A673 (cell line): ENCODE data around the gene THSD7B. TPM values are rescaled to one million over a fixed set of nuclear protein-coding genes. Genes with fewer than 3 reads are reported as not detected.

Experiments
- BruUV-seq: library from RNA; stranded (reverse); fragments of 400-500 nt; replicated peaks from 2 replicates; lab custom pipeline; 2021; lab: Mats Ljungman, UMichigan
- CTCF ChIA-PET: fragments of 300-600 bp; sonication (Branson Sonifier 250); formaldehyde crosslinking; loops from one replicate; lab custom pipeline; 2022; ENCODE audit warnings: antibody characterized with exemption; lab: Charles Lee
- POLR2A ChIA-PET: fragments of 300-600 bp; sonication (Branson Sonifier 250); formaldehyde crosslinking; loops from one replicate; lab custom pipeline; 2022; ENCODE audit warnings: antibody characterized with exemption; ENCODE audit not compliant: low non-redundant PET; lab: Charles Lee
- DNase-seq: peaks from one replicate; pipeline ENCODE4 v3.0.0-alpha.2; 2015; ENCODE audit warnings: low spot score
- H3K27ac ChIP-seq: fragments of 200-600 bp; sonication (generic); 2 replicates; pipeline ENCODE4 v1.5.1; 2016; ENCODE audit warnings: mixed run types, low read depth, mild to moderate bottlenecking, mixed read lengths, antibody characterized with exemption, low read length; ENCODE audit not compliant: poor library complexity, severe bottlenecking
- H3K27me3 ChIP-seq: fragments of 200-600 bp; sonication (generic); replicated peaks from 2 replicates; pipeline ENCODE4 v1.6.1; 2017; ENCODE audit warnings: mixed run types, low read depth, mild to moderate bottlenecking, mixed read lengths, antibody characterized with exemption, low read length; ENCODE audit not compliant: insufficient read depth, poor library complexity
- H3K36me3 ChIP-seq: fragments of 200-600 bp; sonication (generic); 2 replicates; pipeline ENCODE4 v1.6.1; 2016; ENCODE audit warnings: mixed run types, mild to moderate bottlenecking, mixed read lengths, antibody characterized with exemption, low read length; ENCODE audit not compliant: insufficient read depth, poor library complexity, severe bottlenecking
- H3K4me1 ChIP-seq: fragments of 200-600 bp; sonication (generic); 2 replicates; pipeline ENCODE4 v1.6.1; 2017; ENCODE audit warnings: mixed run types, mild to moderate bottlenecking, mixed read lengths, antibody characterized with exemption, low read length; ENCODE audit not compliant: insufficient read depth, poor library complexity, severe bottlenecking
- H3K4me3 ChIP-seq: fragments of 200-600 bp; sonication (generic); 2 replicates; pipeline ENCODE4 v1.5.1; 2016; ENCODE audit warnings: low read depth, mixed run types, mild to moderate bottlenecking, mixed read lengths, low read length; ENCODE audit not compliant: poor library complexity, severe bottlenecking
- H3K9me3 ChIP-seq: fragments of 200-600 bp; sonication (generic); 2 replicates; pipeline ENCODE4 v1.6.1; 2016; ENCODE audit warnings: mixed run types, low read depth, mild to moderate bottlenecking, mixed read lengths, antibody characterized with exemption, low read length; ENCODE audit not compliant: poor library complexity, severe bottlenecking
- CTCF ChIP-seq: fragments of 300-800, 200-600 bp; sonication (generic); conservative IDR thresholded peaks from 2 replicates; pipeline ENCODE4 v1.5.1; 2017; ENCODE audit warnings: low read depth, mild to moderate bottlenecking, antibody characterized with exemption, low read length, moderate library complexity, mixed read lengths
- EZH2 ChIP-seq: fragments of 200-600 bp; sonication (generic); IDR thresholded peaks from 2 replicates; pipeline ENCODE4 v1.6.1; 2017; ENCODE audit warnings: borderline replicate concordance, low read depth, mild to moderate bottlenecking, mixed read lengths, antibody characterized with exemption, low read length; ENCODE audit not compliant: poor library complexity, severe bottlenecking
- intact Hi-C: fragments of 100-400 bp; cut with micrococcal nuclease; formaldehyde crosslinking; loops from one replicate; pipeline ENCODE4 v1.10.0; 2022; ENCODE audit not compliant: unreplicated experiment
- total RNA-seq: library from RNA; stranded (reverse); gene quantifications from 2 replicates; pipeline ENCODE4 v1.2.3, GENCODE V29; 2021

The THSD7B gene
- total RNA-seq, 1 experiment from 2014 or later = not detected

GRCh38 chr2:137523931-137524330 is 758.6 kb downstream of the THSD7B start:
- H3K36me3 ChIP-seq = no peaks in the 10 kb centered on the region
- no peaks in the 10 kb centered on the region for H3K9me3 ChIP-seq
- ChIA-PET POLR2A (no interaction called here), CTCF (no interaction called here)
- H3K27me3 ChIP-seq = no peaks in the 10 kb centered on the region
- no peak overlapping the region for H3K27ac ChIP-seq
- no peak for TF ChIP-seq CTCF
- no peak for TF ChIP-seq EZH2
- H3K4me3 ChIP-seq = no peak overlapping the region
- no TSS peak for BruUV-seq
- intact Hi-C loops = no loop called here
- no peak for DNase-seq
- no peaks in the 10 kb centered on the region for H3K4me1 ChIP-seq

DNA sequence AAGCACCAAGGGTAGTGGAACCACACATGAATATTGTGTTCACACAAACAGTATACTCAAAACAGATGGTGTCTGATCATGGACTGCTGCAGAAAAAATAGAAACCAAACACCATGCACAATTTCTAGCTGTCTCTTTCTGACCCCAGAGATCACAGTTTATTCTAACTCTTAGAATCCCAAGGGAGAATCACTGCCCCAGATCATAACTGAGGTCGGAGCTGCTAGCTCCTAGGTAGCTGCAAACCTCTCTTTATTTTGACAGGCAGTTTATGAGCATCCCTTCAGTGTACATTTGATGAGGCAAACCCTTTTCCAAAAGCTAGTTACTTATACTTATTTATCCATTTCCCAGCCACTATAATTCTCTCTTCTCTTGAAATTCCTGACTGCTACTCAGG is 759.8 kb downstream of the THSD7B start:
- no peak for DNase-seq
- no TSS peak for BruUV-seq
- Histone ChIP-seq H3K27me3 (no peaks in the 10 kb centered on the region), H3K9me3 (no peaks in the 10 kb centered on the region), H3K27ac (no peak overlapping the region), H3K4me3 (no peak overlapping the region), H3K4me1 (no peaks in the 10 kb centered on the region), H3K36me3 (no peaks in the 10 kb centered on the region)
- TF ChIP-seq EZH2 (no peak), CTCF (no peak)
- ChIA-PET CTCF (no interaction called here), POLR2A (no interaction called here)
- intact Hi-C loops = no loop called here

DNA sequence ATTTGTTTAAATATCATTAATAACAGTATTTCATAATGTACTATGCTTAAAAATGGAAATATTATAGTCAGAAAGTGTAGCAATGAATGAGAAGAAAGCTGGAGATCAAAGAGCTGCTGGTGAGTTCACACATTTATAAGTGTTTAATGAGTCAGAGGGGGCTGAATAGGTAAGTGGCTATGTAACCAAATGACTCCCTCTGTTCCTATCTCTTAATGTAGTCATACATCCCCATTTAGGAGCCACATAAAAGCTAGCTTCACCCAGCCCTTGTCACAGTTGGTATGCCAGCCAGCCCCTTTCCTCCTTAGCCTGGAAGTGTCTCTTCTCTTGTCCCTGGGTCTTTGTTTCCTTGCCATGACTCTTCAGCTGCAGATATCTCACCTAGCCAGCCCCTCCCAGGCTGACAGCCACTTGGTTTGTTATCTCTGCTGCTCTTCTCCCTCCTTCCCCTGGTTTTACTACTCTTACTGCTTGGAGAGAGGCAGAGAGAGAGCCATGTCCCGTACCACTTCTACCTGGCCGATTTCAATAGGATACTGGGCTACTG is 760.4 kb downstream of the THSD7B start:
- intact Hi-C loops = no loop called here
- POLR2A ChIA-PET = no interaction called here
- CTCF ChIA-PET = no interaction called here
- no peaks in the 10 kb centered on the region for H3K9me3 ChIP-seq
- no peaks in the 10 kb centered on the region for H3K36me3 ChIP-seq
- H3K27ac ChIP-seq = no peak overlapping the region
- TF ChIP-seq CTCF (no peak), EZH2 (no peak)
- no peaks in the 10 kb centered on the region for H3K27me3 ChIP-seq
- H3K4me1 ChIP-seq = no peaks in the 10 kb centered on the region
- H3K4me3 ChIP-seq = no peak overlapping the region
- BruUV-seq = no TSS peak
- no peak for DNase-seq
